ENCODE results near the gene CERT1.
"Not testable (repeated sequence)": the region's sequence is repeated elsewhere in the genome, so short reads cannot be mapped to it uniquely, and the experiment has no call there.

The CERT1 gene

GRCh38 chr5:75511435-75512382 lies at the start of gene CERT1, which contains the start of gene POLK:
Gene CERT1 (minus strand): TSS chr5:75511629. CDS start chr5:75511207, 422 bp downstream.
Gene POLK (plus strand): TSS chr5:75511891.
- H3K9ac ChIP-seq (ENCODE audit: low read depth, low read length, poor library complexity, severe bottlenecking) = peak within 1 kb of the TSS; percentile 88
- H3K27me3 ChIP-seq (ENCODE audit: insufficient read depth, low read length, poor library complexity, severe bottlenecking) = no peaks in the 10 kb centered on the region
- H2AFZ ChIP-seq (ENCODE audit: low read length) = peak within 1 kb of the TSS; percentile 91
- H4K20me1 ChIP-seq (ENCODE audit: insufficient read depth, low read length, poor library complexity, severe bottlenecking) = peaks cover 45% of the 10 kb centered on the region
- H3K4me1 ChIP-seq (ENCODE audit: insufficient read depth, low read length, poor library complexity, severe bottlenecking) = peaks cover 70% of the 10 kb centered on the region
- peak within 1 kb of the TSS; percentile 82 for H3K4me3 ChIP-seq (ENCODE audit: low read length, poor library complexity, severe bottlenecking)
- H3K9me2 ChIP-seq (replicated peaks; ENCODE audit: low read depth, low read length) = no peaks in the 10 kb centered on the region
- H3K4me2 ChIP-seq (ENCODE audit: low read depth, low read length, poor library complexity, severe bottlenecking) = peak within 1 kb of the TSS; percentile 96
- no peaks in the 10 kb centered on the region for H3K36me3 ChIP-seq (ENCODE audit: insufficient read depth, low read length)
- no peaks in the 10 kb centered on the region for H3F3A ChIP-seq (ENCODE audit: low read depth)
- H3K9me3 ChIP-seq (ENCODE audit: insufficient read depth, low read depth, low read length) = no peaks in the 10 kb centered on the region
- TF ChIP-seq EZH2phosphoT487 (IDR thresholded peaks at IDR 0.05; ENCODE audit: borderline replicate concordance) (no peak), CTCF (conservative IDR thresholded peaks at IDR 0.05; ENCODE audit: low read length) (no peak)
- peaks cover 92% of the 10 kb centered on the region for H3K79me2 ChIP-seq (ENCODE audit: insufficient read depth, low read length)

GRCh38 chr5:75560655-75561054 lies 49.2 kb upstream of the CERT1 start:
- H3K4me1 ChIP-seq (ENCODE audit: insufficient read depth, low read length, poor library complexity, severe bottlenecking); H3F3A ChIP-seq (ENCODE audit: low read depth); H3K4me2 ChIP-seq (ENCODE audit: low read depth, low read length, poor library complexity, severe bottlenecking); H3K9me2 ChIP-seq (replicated peaks; ENCODE audit: low read depth, low read length); H3K9me3 ChIP-seq (ENCODE audit: insufficient read depth, low read depth, low read length); H3K4me3 ChIP-seq (ENCODE audit: low read length, poor library complexity, severe bottlenecking); H3K27me3 ChIP-seq (ENCODE audit: insufficient read depth, low read length, poor library complexity, severe bottlenecking); H4K20me1 ChIP-seq (ENCODE audit: insufficient read depth, low read length, poor library complexity, severe bottlenecking); H2AFZ ChIP-seq (ENCODE audit: low read length); H3K9ac ChIP-seq (ENCODE audit: low read depth, low read length, poor library complexity, severe bottlenecking): not testable (repeated sequence)
- H3K79me2 ChIP-seq (ENCODE audit: insufficient read depth, low read length) = peaks cover 27% of the 10 kb centered on the region
- H3K36me3 ChIP-seq (ENCODE audit: insufficient read depth, low read length) = peaks cover 15% of the 10 kb centered on the region; the same call in 1 of the 2 replicates

GRCh38 chr5:75558981-75559632 lies 47.7 kb upstream of the CERT1 start:
- Histone ChIP-seq H3K9me2 (replicated peaks; ENCODE audit: low read depth, low read length) (no peaks in the 10 kb centered on the region), H3F3A (ENCODE audit: low read depth) (0 out of 2 replicates have a peak, but pooled peaks cover 4% of the 10 kb centered on the region), H4K20me1 (ENCODE audit: insufficient read depth, low read length, poor library complexity, severe bottlenecking) (no peaks in the 10 kb centered on the region), H3K9me3 (ENCODE audit: insufficient read depth, low read depth, low read length) (no peaks in the 10 kb centered on the region), H3K4me3 (ENCODE audit: low read length, poor library complexity, severe bottlenecking) (no peak overlapping the region), H3K4me1 (ENCODE audit: insufficient read depth, low read length, poor library complexity, severe bottlenecking) (no peaks in the 10 kb centered on the region), H3K27me3 (ENCODE audit: insufficient read depth, low read length, poor library complexity, severe bottlenecking) (no peaks in the 10 kb centered on the region), H3K4me2 (ENCODE audit: low read depth, low read length, poor library complexity, severe bottlenecking) (no peak overlapping the region), H3K36me3 (ENCODE audit: insufficient read depth, low read length) (peaks cover 20% of the 10 kb centered on the region; the same call in 1 of the 2 replicates), H3K9ac (ENCODE audit: low read depth, low read length, poor library complexity, severe bottlenecking) (no peak overlapping the region), H2AFZ (ENCODE audit: low read length) (no peak overlapping the region), H3K79me2 (ENCODE audit: insufficient read depth, low read length) (peaks cover 17% of the 10 kb centered on the region)
- TF ChIP-seq EZH2phosphoT487 (IDR thresholded peaks at IDR 0.05; ENCODE audit: borderline replicate concordance) (no peak), CTCF (conservative IDR thresholded peaks at IDR 0.05; ENCODE audit: low read length) (no peak)
